Activated CD4-positive, alpha-beta T cell treated with anti-CD3 and anti-CD28 coated beads, Interleukin-10, Interleukin-2, amounts not matched to agents 100 ng/mL and 50 ng/mL, durations not matched to agents 16 hours and 8 hours (primary cell): ENCODE results near the gene NR3C2.

Source experiments
- DNase-seq: peaks from one replicate; pipeline ENCODE4 v3.0.0-alpha.2; 2020

Gene NR3C2

GRCh38 chr4:148441986-148442831 is at the start of gene NR3C2:
Gene NR3C2, minus strand, starts transcription at chr4:148442414.
- peak; percentile 98 for DNase-seq

- DNase-seq, result no peak
These were observed 45.0 kb upstream of the NR3C2 start for GRCh38 chr4:148487181-148487580.

GRCh38 chr4:148481636-148482035 is 39.4 kb upstream of the NR3C2 start:
- no peak for DNase-seq

GRCh38 chr4:148477276-148477675 is 35.1 kb upstream of the NR3C2 start:
- DNase-seq, result no peak

- DNase-seq, result no peak
These were observed 27.7 kb upstream of the NR3C2 start for GRCh38 chr4:148469938-148470337.

- no peak for DNase-seq
These were observed 12.6 kb upstream of the NR3C2 start for GRCh38 chr4:148454835-148455234.

GRCh38 chr4:148453833-148454232 is 11.6 kb upstream of the NR3C2 start:
- no peak for DNase-seq

- no peak for DNase-seq
These were observed 10.8 kb upstream of the NR3C2 start for GRCh38 chr4:148452970-148453369.

- no peak for DNase-seq
These were observed 7.7 kb upstream of the NR3C2 start for GRCh38 chr4:148449921-148450320.

GRCh38 chr4:148448141-148448540 is 5.9 kb upstream of the NR3C2 start:
- no peak for DNase-seq

- no peak for DNase-seq
These were observed 5.5 kb upstream of the NR3C2 start for GRCh38 chr4:148447681-148448080.

- no peak for DNase-seq
These were observed 3.7 kb upstream of the NR3C2 start for GRCh38 chr4:148445860-148446330.

GRCh38 chr4:148445071-148445859 is 3.1 kb upstream of the NR3C2 start:
- peak; percentile 36 for DNase-seq

- peak; percentile 17 for DNase-seq
These were observed 2.3 kb upstream of the NR3C2 start for GRCh38 chr4:148444296-148445070.

- DNase-seq, result peak; percentile 15
These were observed 1.5 kb upstream of the NR3C2 start for GRCh38 chr4:148443512-148444295.

- peak; percentile 14 for DNase-seq
These were observed 758 bp upstream of the NR3C2 start for GRCh38 chr4:148442832-148443511.

- DNase-seq, result no peak
These were observed 609 bp downstream of the NR3C2 start for GRCh38 chr4:148441624-148441985.

- no peak for DNase-seq
These were observed 4.2 kb downstream of the NR3C2 start for GRCh38 chr4:148438047-148438446.

GRCh38 chr4:148437439-148437838 is 4.8 kb downstream of the NR3C2 start:
- DNase-seq, result no peak

- DNase-seq, result no peak
These were observed 5.7 kb downstream of the NR3C2 start for GRCh38 chr4:148436512-148436911.

GRCh38 chr4:148435654-148436406 is 6.4 kb downstream of the NR3C2 start:
- no peak for DNase-seq
